Left colon (tissue), 2 donors: ENCODE data around the gene SH3BP4. TPM values are rescaled to one million over a fixed set of nuclear protein-coding genes. Genes with fewer than 3 reads are reported as not detected.
"Not testable (repeated sequence)": the region's sequence is repeated elsewhere in the genome, so short reads cannot be mapped to it uniquely, and the experiment has no call there.

Experiments
- ATAC-seq: fragments of 200-7000 bp; cut with Tn5 transposase; one replicate; pipeline ENCODE4 v1.9.1; 2020; ENCODE audit warnings: mild to moderate bottlenecking, moderate library complexity
- DNase-seq, 2 donors: peaks; one replicate each; pipeline ENCODE4 v3.0.0-alpha.2; 2020
- intact Hi-C, 2 donors: fragments of 100-400 bp; cut with DNase I in 1 of 2; cut with micrococcal nuclease in 1 of 2; formaldehyde crosslinking; loops; one replicate each; pipeline versions ENCODE4 v1.11.2 to v1.14.0; 2022; cut with DNase I, micrococcal nuclease
- total RNA-seq, 2 donors: library from RNA; stranded (reverse); fragmentation: NEBNext Ultra II Directional; extraction: Animal tissue kit (Norgen Biotek cat#: 25700); gene quantifications; one replicate each; pipeline ENCODE4 v1.2.1, GENCODE V29; 2021
- donor health status: DM: no; HTN: no; CAD: no.
- donor health status: DM: yes; HTN: yes; CAD: no.

The SH3BP4 gene
- total RNA-seq, 2 donors from 2014 or later, result 26.0 to 41.8 TPM

DNA sequence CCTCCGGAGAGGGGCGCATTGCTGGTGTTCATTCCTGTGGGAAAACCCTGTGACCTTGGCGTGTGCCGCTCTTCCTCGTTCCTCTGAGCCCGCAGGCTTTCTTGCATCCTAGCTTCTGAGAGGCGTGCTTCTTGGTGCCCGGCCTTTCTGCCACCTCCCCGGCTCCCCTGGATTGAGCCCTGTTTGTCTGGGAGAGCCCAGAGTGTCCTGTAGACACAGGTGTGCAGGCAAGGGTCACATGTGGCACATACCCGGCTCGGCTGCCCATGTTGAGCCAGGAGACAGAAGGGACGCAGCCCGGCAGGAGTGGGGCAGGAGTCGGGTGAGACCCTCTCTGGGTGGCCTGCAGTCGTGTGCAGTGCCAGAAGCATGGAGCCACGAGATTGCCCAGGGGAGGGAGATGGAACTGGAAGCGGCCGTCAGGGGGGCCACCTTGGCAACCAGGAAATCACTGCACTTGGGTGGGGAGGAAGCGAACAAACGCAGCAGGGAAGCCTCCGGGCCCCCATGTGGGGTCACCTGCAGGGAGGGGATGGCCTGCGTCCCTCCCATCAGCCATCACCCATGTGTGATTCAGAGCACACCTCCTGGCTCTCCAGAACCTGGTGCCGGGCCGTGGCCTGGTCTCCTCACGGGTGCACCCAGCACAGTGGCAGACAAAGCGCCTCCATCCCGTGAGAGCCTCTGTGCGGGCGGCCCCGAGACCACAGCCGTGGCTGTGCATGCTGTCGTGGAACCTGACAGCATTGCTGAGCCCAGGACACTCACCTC, 92.9 kb downstream of the SH3BP4 start:
- DNase-seq (no peak), ATAC-seq (no peak)
- intact Hi-C loops, result no loop called here

DNA sequence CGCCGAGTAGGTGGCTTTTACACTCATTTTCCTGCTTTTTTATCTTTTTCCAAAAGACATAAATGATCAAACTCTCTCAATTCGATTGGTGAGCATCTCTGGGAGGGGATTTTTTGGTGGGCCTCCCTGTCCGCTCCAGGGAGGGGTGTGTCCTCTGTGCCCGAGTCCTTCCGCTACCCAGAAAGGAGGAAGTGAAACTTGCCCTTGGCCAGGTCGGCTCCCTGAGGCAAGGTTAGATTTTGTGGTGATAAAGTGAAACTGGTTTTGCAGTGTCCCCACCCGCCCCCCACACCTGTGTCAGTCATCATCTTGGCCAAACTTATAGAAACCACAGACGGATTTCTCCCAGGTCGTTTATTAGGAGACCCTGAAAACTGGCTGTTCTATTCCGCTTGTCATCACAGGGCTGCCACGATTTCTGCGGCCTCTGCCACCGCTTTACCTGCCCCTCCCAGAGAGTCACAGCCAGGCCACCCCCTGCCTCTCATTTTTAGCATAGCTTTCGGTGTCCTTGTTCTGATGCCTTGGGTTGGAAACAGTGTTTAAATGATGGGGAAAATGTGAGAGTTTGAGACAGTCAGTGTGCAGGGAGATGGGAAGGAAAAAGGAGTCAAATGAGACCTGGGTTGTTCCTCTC, 93.6 kb downstream of the SH3BP4 start:
- DNase-seq, result peak in 1 of 2 donors; percentile 38
- ATAC-seq, result peak; percentile 60
- intact Hi-C loops, result no loop called here

DNA sequence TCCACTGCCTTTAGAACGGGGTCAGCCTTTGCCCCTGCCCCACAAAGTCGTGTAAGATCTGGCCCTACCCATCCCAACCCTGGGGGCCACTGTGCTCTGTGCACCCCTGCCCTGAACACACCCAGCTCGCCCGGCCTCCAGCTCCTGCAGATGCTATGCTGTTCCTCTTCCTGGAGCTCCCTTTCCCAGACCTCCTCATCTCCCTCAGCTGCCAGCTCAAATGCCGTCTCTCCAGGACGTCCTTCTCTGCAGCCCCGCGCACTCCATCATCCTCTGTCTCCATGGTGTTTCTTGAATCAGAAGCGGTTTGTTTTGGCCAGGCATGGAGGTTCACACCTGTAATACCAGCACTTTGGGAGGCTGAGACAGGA, 94.1 kb downstream of the SH3BP4 start:
- DNase-seq (no peak), ATAC-seq (no peak)
- intact Hi-C loops, result no loop called here

GRCh38 chr2:235046589-235046988, 94.8 kb downstream of the SH3BP4 start:
- DNase-seq (no peak), ATAC-seq (no peak)
- intact Hi-C loops, result no loop called here

DNA sequence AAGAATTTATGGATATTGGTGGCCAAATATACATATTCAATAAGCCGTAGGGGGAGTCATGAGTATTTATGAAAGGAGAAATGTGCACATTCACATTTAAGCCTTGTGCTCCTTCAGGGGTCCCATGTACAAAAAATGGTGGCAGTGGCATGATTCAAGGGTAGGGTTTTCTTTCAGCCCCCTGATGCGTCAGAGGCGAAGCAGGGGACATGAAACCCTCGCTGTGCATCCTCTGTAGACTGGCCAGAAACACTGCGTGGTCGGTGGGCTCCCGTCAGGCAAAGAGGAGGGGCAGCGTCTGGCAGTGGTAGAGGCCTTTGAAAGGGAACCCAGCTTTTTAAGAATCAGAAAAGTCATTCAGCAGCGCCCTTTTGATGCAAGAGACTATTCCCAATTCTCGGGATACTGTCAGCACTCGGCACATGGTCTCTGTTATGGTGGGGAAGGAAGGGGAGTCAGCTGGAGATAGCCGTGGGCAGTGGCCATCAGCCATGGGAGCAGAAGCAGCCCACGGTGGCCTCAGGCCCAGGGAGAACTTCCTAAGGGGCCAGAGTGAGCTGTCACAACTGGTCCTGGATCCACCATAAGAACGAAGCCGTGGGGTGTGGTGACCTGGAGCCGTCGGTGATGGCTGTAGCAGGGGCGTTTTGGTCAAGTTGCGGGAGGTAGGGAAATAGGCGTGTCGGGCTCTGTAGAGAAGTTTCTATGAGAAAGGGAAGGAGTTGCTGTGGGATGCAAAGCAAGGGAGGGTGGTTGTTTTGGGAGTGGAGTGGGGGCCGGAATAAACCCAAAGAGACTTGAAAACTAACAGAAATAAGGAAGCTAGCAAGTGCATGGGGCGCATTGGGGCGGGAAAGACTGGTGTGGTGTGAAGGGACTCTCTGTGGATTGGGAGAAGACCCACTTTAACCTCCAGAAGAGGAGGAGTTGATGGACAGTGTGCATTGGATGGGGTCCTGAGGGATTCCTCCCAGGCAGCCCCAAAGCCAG, 95.6 kb downstream of the SH3BP4 start:
- no peak for ATAC-seq
- intact Hi-C loops, result no loop called here
- DNase-seq, result no peak

- intact Hi-C loops, result no loop called here
- DNase-seq, result no peak
- ATAC-seq, result peak; percentile 54
Measured at GRCh38 chr2:235048549-235048948, 96.7 kb downstream of the SH3BP4 start.

DNA sequence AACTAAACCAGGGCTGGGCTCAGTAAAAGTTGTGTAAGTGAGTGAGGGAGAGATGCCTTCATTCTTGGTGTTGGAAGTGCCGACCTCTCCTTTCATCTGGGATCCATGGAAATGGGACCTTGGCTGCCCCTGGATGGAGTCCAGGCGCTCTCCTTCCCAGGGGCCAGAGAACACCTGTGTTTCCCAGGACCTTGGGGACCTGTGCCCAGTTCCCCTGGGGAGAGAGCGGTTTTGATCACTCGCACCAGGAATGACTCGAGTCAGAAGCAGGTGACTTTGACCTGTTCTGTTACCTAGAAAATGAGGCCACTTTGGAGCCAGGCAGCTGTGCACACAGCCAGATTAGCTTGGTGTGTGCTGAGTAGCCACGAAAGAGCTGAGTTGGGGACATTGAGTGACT, 97.3 kb downstream of the SH3BP4 start:
- ATAC-seq (peak; percentile 12), DNase-seq (no peak)
- intact Hi-C loops, result no loop called here

DNA sequence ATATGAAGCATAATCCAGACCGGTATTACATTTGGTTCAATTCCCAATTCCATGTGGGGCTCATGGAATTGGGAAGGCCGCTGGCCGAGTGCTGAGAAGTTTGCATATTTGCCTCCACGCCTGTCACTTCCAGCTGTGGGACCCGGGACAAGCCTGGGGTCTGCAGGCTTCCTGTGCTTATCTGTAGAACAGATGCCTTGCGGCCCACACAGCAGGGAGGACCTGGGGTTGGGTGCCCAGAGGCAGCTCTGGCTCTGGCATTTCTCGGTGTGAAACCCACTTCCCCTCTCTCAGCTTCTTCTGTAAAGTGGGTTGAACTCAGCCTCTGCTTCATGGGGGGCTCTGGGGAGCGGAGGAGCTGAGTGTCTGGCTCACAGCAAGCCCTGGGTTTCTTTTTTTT, 97.9 kb downstream of the SH3BP4 start:
- intact Hi-C loops, result no loop called here
- DNase-seq, result no peak
- ATAC-seq, result no peak

DNA sequence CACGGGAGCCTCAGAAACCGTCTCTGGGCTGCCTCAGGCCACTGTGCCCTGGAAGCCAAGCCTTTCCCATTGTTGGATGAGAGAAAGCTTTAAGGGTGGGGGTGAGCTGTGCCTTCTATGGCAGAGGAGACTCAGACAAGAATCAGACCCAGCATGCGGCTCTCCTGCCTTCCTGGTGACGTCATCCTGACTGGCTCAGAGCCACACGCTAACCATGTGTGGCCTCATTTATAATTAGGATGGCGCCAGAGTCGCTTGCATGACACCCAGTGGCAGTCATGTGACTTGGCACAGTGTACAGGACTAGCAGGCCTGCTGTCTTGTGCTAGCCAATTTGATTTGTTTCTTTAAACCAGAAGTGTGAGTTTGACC, 99.1 kb downstream of the SH3BP4 start:
- intact Hi-C loops, result no loop called here
- ATAC-seq (peak; percentile 84), DNase-seq (peak; percentile 89 to 94)

GRCh38 chr2:235051436-235052260, 99.8 kb downstream of the SH3BP4 start:
- intact Hi-C loops, result no loop called here
- DNase-seq (no peak), ATAC-seq (peak; percentile 0)

DNA sequence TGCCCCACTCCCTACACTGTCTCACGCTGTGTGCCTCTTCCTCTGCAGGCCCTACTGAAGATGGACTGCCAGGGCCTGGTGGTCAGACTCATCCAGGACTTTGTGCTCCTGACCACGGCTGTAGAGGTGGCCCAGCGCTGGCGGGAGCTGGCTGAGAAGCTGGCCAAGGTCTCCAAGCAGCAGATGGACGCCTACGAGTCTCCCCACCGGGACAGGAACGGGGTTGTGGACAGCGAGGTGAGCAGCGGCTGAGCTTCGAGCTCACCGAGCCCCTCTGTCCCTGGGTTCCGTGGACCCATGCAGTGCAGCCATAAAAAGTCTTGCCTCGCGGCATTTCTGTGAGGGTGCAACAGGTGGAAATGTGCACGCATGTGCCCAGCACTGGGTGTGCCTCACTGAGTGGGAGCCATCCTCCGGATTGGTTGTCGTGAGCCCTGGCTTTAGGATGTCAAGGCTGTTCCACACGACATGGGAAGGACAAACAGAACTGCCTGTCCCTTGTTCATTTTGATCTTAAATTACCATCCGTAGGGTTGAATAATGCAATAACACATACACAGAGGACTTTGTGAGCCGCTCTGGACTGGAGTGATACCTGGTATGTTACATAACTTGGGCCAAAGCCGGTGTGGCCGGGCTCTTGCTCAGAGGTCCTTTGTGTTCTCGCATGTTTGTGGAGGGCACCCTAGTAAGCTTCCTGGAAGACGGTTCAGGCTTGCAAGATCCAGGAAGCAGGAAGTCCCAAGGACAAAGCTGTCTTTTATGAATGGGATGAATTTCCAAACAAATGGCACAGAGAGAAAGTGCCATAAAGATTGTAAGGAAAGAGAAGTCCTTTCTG, 100.9 kb downstream of the SH3BP4 start:
- intact Hi-C loops, result no loop called here
- ATAC-seq, result peak; percentile 42
- peak; percentile 23 to 59 for DNase-seq

DNA sequence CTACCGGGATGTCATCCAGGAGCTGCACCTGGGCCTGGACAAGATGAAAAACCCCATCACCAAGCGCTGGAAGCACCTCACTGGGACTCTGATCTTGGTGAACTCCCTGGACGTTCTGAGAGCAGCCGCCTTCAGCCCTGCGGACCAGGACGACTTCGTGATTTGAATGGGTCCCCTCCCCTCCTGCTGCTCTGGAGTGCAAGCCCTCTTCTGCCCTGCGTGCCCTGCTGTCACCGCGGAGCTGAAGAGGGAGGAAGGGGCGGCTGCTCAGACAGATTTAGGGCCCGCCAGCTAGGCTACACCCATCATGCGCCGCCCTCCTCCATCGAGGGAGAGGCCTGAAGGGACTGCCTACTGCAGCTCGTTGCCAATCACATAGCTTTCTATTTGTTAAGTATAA, 101.8 kb downstream of the SH3BP4 start:
- ATAC-seq (no peak), DNase-seq (no peak)
- intact Hi-C loops, result no loop called here

DNA sequence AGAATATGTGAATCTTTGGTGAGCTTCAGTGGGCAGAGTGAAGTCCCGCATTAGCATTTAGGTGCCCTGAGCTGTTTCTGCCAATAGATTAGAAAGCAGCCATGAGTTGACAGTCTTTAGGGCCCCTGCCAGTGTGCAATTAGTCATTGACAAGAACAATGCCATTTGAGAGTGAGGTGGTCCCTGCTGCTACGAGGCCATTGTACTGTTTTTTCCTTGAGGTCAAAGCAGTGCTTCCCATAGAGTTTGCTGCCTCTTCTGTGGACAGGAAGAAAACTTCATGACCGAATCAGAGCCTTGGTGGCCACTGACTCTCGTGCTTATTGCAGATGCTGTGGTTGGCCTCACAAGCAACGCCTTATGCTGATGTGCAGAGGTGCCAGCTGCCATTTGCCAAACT, 102.7 kb downstream of the SH3BP4 start:
- no peak for ATAC-seq
- DNase-seq, result no peak
- intact Hi-C loops, result no loop called here

- no peak for ATAC-seq
- DNase-seq, result no peak
- intact Hi-C loops, result no loop called here
Measured at GRCh38 chr2:235054919-235055318, 103.1 kb downstream of the SH3BP4 start.

DNA sequence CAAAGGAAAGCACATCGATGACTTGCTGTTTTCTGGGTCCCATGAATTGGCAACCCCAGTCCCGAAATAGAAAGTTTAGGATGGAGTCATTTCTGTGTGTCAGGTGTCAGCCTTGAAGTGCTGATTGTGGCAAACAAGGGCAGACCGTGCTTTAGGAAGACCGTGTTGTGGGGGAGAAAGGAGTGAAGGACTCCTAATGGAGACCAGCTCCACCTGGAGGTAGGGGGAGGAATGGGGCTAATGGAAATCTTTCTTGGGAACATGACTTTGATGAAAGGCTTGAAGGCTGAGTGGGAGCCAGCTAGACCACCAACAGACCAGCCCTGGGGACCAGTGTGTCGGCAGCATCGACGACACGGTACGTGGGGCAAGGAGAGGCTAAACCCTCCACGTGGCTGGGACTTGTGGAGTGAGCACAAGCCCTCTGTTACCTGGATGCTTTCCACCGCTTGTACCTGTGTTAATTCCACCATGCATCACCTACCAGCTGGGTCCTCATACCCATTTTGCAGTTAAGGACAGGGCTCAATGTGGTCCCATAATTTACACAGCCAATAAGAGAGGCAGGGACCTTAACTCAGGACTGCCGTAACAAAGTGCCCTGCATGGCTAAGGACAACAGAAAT, 104.2 kb downstream of the SH3BP4 start:
- ATAC-seq (peak; percentile 51), DNase-seq (peak in 1 of 2 donors; percentile 48)
- intact Hi-C loops, result no loop called here

GRCh38 chr2:235056768-235057167, 105.0 kb downstream of the SH3BP4 start:
- DNase-seq (no peak), ATAC-seq (no peak)
- intact Hi-C loops, result no loop called here

GRCh38 chr2:235057616-235058015, 105.8 kb downstream of the SH3BP4 start:
- intact Hi-C loops, ATAC-seq, DNase-seq: not testable (repeated sequence)
